GM18511 (cell line): ENCODE measurements around the gene ZDHHC9.

Source experiments
- ATAC-seq: cut with Tn5 transposase; IDR thresholded peaks from one replicate; pipeline ENCODE4 v1.9.1; 2021; ENCODE audit warnings: mild to moderate bottlenecking, moderate library complexity; ENCODE audit not compliant: unreplicated experiment

ZDHHC9 gene

DNA sequence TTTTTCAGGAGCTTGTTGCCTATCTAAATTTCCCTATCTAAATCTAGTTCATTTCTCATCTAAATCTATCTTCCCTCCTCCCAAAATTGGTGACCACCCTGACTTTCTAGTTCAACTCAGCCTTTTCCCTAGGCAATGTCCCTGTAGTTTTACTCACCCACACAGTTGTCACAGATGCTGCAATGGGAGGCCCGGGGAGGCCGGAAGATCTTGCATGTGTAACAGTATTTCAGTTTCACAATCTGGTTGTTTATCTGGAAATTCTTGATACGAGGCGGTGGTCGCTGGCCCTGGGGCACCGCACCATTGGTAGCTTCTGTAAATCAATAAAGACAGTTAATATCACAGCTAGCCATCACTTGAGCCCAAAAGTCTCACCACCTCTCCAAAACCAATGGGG, 20.2 kb downstream of the ZDHHC9 start:
- no peak for ATAC-seq

DNA sequence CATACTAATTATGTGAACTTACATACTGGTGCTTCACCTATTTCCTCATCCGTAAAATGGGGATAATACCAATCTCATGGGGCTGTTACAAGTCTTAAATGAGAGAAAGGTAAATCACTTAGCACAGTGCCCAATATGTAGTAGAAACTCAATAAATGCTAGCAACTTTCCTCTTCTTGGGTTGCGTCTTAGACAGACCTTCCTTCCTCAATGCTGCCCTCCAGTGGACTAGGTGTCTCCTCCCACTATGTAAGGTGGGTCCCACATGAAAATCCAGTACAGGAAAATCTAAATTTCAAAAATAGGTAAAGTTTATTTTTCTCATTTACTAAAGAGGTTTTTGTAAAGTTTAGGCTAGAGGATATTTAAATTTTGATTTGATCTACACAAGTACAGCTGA, 20.6 kb downstream of the ZDHHC9 start:
- ATAC-seq, result peak; percentile 67

DNA sequence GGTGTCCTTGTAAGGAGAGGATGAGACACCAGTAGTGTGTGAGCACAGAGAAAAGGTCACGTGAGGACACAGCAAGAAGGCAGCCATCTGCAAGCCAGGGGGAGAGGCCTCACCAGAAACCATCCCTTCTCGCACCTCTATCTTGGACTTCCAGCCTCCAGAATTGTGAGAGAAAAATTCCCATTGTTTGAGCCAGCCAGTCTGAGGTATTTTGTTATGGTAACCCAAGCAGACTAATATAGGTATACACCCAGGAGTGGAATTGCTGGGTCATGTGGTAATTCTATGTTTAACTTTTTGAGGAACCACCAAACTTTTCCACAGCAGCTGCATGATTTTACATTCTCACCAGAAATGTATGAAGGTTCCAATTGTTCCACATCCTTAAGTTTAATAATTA, 25.6 kb downstream of the ZDHHC9 start:
- no peak for ATAC-seq

- no peak for ATAC-seq
Measured at GRCh38 chrX:129813662-129814368, 29.9 kb downstream of the ZDHHC9 start.

GRCh38 chrX:129808829-129809796, 34.6 kb downstream of the ZDHHC9 start:
- no peak for ATAC-seq

DNA sequence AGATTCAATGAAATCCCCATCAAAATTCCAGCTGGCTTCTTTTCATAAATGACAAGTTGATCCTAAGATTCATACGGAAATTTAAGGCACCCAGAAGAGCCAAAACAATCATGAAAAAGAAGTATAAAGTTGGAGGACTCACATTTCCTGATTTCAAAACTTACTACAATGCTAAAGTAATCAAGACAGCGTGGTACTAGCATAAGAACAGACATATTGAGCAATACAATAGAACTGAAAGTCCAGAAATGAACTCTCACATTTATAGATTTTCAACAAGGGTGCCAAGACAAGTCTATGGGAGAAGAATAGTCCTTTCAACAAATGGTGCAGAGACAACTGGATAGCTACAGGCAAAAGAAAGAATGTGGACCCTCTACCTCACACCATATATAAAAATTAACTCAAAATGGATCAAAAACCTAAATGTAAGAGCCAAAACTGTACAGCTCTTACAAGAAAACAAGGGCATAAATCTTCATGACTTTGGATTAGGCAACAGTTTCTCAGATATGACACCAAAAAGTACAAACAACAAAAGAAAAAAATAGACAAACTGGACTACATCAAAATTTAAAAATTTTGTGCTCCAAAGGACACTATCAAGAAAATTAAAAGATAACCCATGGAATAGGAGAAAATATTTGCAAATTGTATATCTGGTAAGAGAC, 35.4 kb downstream of the ZDHHC9 start:
- ATAC-seq, result no peak

- no peak for ATAC-seq
Measured at GRCh38 chrX:129804806-129805205, 38.9 kb downstream of the ZDHHC9 start.

DNA sequence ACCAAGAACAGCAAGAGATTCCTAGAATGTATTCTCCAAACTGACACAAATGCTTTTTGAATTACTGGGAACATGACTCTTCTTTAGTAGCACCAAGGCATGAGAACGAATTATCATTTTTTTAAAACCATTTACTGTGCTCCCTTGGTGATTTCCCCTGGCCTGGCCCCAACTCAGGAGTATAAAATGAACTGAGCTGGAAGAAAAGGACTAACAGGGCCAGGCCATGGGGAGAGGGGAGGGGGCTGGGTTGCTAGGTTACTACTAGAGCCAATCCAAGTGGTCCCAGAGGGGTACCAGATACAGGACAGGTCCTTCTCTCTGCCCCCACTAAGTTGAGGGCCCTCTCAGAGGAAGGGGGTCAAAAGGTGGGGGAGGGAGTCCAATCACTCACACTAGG, 40.8 kb downstream of the ZDHHC9 start:
- no peak for ATAC-seq

- ATAC-seq, result no peak
Measured at GRCh38 chrX:129800186-129800585, 43.5 kb downstream of the ZDHHC9 start.

- ATAC-seq, result no peak
Measured at GRCh38 chrX:129798888-129799287, 44.8 kb downstream of the ZDHHC9 start.

GRCh38 chrX:129798456-129798855, 45.2 kb downstream of the ZDHHC9 start:
- no peak for ATAC-seq

DNA sequence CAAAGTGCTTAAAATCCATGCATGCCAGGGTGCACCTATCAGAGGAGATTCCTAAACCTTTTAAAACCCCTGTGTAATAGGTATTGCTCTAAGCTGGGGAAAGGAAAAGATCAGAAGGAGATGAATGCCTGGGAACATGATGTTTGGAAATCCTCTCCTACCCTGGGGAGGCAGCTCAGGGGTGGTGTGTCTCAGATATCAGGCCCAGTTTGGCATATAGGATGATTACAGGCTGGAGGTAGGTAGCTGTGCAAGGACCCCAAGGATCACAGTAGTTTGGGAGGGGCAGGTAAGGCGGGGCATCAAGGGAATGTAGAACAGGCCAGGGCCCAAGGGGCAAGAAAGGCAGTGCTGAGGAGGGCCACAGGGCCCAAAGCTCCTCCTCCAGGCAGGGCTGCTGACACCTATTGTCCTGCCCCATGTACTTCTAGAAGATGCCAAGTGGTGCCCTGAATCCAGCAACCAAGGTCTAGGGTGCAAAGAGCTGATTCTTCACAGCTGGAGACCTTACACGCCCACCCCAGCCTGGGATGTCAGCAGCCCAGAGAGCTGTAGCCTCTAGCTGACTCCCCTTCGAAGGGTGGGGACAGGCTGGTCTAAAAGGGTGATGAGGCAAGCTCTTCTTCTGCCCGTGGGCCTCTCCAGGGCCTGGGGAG, 46.3 kb downstream of the ZDHHC9 start:
- ATAC-seq, result no peak

DNA sequence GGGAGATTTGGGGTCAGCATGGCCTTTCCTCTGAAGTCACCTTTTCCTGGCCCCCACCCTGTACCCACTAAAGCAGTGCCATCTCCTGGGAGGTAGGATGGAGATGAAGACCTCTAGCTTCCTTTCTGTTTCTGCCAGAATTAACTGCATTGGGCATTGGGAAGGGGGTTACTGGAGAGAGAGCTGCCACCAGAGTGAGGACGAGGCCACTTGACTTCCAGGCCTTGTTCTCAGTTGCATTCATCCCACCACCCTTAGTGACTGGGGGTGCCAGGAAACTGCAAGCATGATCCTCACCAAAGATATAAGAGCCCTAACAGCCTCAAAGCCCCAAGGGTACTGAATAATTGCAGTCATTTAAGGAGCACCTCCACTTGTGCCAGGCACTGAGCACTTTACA, 48.1 kb downstream of the ZDHHC9 start:
- ATAC-seq, result no peak

- ATAC-seq, result no peak
Measured at GRCh38 chrX:129793604-129794191, 50.0 kb downstream of the ZDHHC9 start.

DNA sequence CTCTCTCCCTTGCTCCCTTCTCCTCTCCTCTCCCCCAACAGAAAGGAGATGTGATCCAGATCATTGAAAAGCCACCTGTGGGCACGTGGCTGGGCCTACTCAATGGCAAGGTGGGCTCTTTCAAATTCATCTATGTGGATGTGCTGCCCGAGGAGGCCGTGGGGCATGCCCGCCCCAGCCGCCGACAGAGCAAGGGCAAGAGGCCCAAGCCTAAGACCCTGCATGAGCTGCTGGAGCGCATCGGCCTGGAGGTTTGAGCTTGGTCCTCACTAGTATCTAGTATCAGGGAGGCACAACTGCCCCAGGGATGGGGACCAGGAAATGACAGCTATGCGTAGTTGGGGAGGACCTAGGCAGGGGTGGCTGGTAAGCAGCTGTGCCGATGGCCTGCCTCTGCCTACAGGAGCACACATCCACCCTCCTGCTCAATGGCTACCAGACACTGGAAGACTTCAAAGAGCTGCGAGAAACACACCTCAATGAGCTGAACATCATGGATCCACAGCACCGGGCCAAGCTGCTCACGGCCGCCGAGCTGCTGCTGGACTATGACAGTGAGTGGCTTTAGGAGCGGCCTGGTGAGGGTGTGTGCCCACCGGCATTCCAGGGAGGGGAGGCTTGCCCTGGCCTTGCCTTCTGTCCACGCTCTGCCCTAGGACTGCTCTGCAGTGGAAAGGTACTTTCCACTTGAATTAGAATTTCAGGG, 50.9 kb downstream of the ZDHHC9 start:
- no peak for ATAC-seq

DNA sequence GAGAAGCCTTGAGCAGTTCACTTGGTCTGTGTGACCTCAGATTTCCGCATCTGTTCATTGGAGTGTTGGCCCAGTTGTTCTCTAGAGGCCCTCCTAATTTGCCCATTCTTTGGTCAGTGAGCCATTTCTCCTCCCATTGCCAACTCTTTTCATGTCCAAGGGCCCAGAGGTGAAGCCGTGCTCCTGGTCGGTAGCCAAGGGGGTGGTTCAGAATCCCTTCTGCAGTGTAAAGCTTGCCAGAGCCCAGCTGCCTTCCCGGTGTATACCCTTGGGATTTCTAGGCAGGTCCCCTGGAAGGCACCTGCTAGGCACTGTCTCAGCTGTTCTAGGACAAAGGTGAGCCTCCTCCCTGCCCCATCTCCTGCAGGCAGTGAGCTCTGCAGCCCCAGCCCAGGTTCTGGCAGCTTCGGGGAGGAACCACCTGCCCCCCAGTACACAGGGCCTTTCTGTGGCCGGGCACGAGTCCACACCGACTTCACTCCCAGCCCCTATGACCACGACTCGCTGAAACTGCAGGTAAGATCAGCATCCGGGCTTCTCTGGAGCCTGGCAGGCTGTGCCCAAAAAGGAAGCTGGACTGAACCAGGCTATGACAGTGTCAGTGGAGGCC, 51.6 kb downstream of the ZDHHC9 start:
- ATAC-seq, result no peak

DNA sequence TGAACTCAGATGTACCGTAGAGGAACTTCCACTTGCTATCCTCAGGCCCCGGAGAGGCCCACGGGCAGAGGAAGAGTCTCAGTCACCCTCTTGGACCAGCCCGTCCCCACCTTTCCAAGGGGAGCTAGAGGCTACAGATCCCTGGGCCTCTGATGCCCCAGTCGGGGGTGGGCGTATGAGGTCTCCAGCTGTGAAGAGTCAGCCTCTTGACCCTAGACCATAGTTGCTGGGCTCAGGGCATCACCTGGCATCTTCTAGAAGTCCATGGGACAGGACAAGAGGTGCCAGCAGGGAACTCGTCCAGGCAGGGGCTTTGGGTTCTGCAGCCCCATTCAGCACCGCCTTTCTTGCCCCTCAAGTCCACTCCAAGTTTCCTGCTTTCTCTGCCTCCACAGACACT, 52.4 kb downstream of the ZDHHC9 start:
- no peak for ATAC-seq

DNA sequence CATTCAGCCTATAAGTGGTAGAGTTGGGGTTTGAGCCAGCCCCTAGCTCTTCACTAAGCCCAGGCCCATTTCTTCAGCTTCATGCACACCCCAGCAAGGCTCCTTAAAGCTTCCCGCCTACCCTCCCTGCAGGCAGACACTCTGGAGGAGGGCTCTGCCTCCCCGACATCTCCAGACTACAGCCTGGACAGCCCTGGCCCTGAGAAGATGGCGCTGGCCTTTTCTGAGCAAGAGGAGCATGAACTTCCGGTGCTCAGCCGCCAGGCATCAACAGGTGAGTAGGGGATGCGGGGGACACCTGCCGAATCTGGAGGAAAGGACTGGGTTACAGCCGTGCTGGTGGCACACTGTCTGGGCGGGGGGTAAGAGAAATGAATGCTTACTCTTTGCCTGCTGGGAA, 52.9 kb downstream of the ZDHHC9 start:
- no peak for ATAC-seq

- ATAC-seq, result no peak
Measured at GRCh38 chrX:129790146-129790545, 53.5 kb downstream of the ZDHHC9 start.

GRCh38 chrX:129788527-129788926, 55.2 kb downstream of the ZDHHC9 start:
- no peak for ATAC-seq
